GM12875 (cell line): ENCODE measurements around the gene PRSS27.
A peak's percentile ranks its signal among the peaks of the same experiment; 100 is the strongest.
"Not testable (repeated sequence)": the region's sequence is repeated elsewhere in the genome, so short reads cannot be mapped to it uniquely, and the experiment has no call there.

Source experiments
- H3K4me3 ChIP-seq: one replicate; pipeline ENCODE4 v1.5.1; 2011; ENCODE audit warnings: low read depth, low read length, control low read depth
- CTCF ChIP-seq: IDR thresholded peaks from 2 replicates; pipeline ENCODE4 v1.5.1; 2011; ENCODE audit warnings: low read depth, mild to moderate bottlenecking, control low read depth, inconsistent platforms, low read length, moderate library complexity, borderline replicate concordance; ENCODE audit not compliant: insufficient read depth

The PRSS27 gene

GRCh38 chr16:2673066-2673999, 46.7 kb downstream of the PRSS27 start:
- no peak for TF ChIP-seq CTCF
- peak overlapping the region; percentile 72 for H3K4me3 ChIP-seq

- no peak overlapping the region for H3K4me3 ChIP-seq
- no peak for TF ChIP-seq CTCF
Observed at GRCh38 chr16:2671741-2672140, 48.3 kb downstream of the PRSS27 start.

- peak; percentile 43; the same call in 1 of the 2 replicates for TF ChIP-seq CTCF
Observed at GRCh38 chr16:2671193-2671592, 48.8 kb downstream of the PRSS27 start.

GRCh38 chr16:2670017-2670416, 50.0 kb downstream of the PRSS27 start:
- H3K4me3 ChIP-seq, result not testable (repeated sequence)
- peak; percentile 74 for TF ChIP-seq CTCF

More at GRCh38 chr16:2671193-2671592, 48.8 kb downstream of the PRSS27 start:
- not testable (repeated sequence) for H3K4me3 ChIP-seq

GRCh38 chr16:2669587-2669986, 50.4 kb downstream of the PRSS27 start:
- H3K4me3 ChIP-seq, result not testable (repeated sequence)

GRCh38 chr16:2666671-2667070, 53.4 kb downstream of the PRSS27 start:
- H3K4me3 ChIP-seq, result not testable (repeated sequence)

- TF ChIP-seq CTCF, result no peak
- no peak overlapping the region for H3K4me3 ChIP-seq
Observed at GRCh38 chr16:2664574-2664982, 55.4 kb downstream of the PRSS27 start.

GRCh38 chr16:2663553-2664546, 56.2 kb downstream of the PRSS27 start:
- TF ChIP-seq CTCF, result no peak
- no peak overlapping the region for H3K4me3 ChIP-seq
